Fibroblast of lung (primary cell): ENCODE data around the gene ELFN1. TPM values are rescaled to one million over a fixed set of nuclear protein-coding genes. Genes with fewer than 3 reads are reported as not detected.

Experiments
- DNase-seq, 2 donors: peaks; one replicate each; pipeline versions ENCODE4 v3.0.0 to v3.0.0-alpha.2; 2010; ENCODE audit warnings: low read depth in 2 of 2
- H2AFZ ChIP-seq: 2 replicates; pipeline ENCODE4 v1.5.1; 2012; ENCODE audit warnings: low read length, control low read depth, inconsistent platforms
- H3K27ac ChIP-seq: 2 replicates; pipeline ENCODE4 v1.5.1; 2011; ENCODE audit warnings: low read length, control low read depth; ENCODE audit not compliant: insufficient read depth
- H3K27me3 ChIP-seq: 2 replicates; pipeline ENCODE4 v1.5.1; 2011; ENCODE audit warnings: mild to moderate bottlenecking, low read length; ENCODE audit not compliant: control insufficient read depth, insufficient read depth
- H3K36me3 ChIP-seq: 2 replicates; pipeline ENCODE4 v1.5.1; 2011; ENCODE audit warnings: low read length; ENCODE audit not compliant: control insufficient read depth, insufficient read depth
- H3K4me1 ChIP-seq: 2 replicates; pipeline ENCODE4 v1.5.1; 2011; ENCODE audit warnings: low read length; ENCODE audit not compliant: control insufficient read depth, insufficient read depth; ENCODE audit errors: extremely low read depth
- H3K4me2 ChIP-seq: 2 replicates; pipeline ENCODE4 v1.5.1; 2011; ENCODE audit warnings: low read length, control low read depth; ENCODE audit not compliant: insufficient read depth; ENCODE audit errors: extremely low read depth
- H3K4me3 ChIP-seq, 4 experiments: fragments of 200-600 bp in 1 of 4; sonication (generic) in 1 of 4; replicated peaks in 1 of 4; 2 replicates each; pipeline ENCODE4 v1.5.1; 2011 to 2016; ENCODE audit warnings: low read length in 4 of 4, low read depth in 3 of 4, mild to moderate bottlenecking in 3 of 4, control low read depth in 2 of 4, inconsistent platforms in 1 of 4, mixed read lengths in 1 of 4; ENCODE audit not compliant: insufficient read depth in 1 of 4; ENCODE audit errors: control extremely low read depth in 1 of 4
- H3K79me2 ChIP-seq: 2 replicates; pipeline ENCODE4 v1.5.1; 2012; ENCODE audit warnings: mild to moderate bottlenecking, low read length, inconsistent platforms; ENCODE audit not compliant: control insufficient read depth, insufficient read depth
- H3K9ac ChIP-seq: 2 replicates; pipeline ENCODE4 v1.5.1; 2011; ENCODE audit warnings: mild to moderate bottlenecking, low read length, control low read depth; ENCODE audit not compliant: insufficient read depth
- H3K9me3 ChIP-seq: 2 replicates; pipeline ENCODE4 v1.5.1; 2012; ENCODE audit warnings: low read depth, low read length; ENCODE audit not compliant: control insufficient read depth, insufficient read depth
- H4K20me1 ChIP-seq: 2 replicates; pipeline ENCODE4 v1.5.1; 2011; ENCODE audit warnings: low read length; ENCODE audit not compliant: control insufficient read depth, insufficient read depth; ENCODE audit errors: extremely low read depth
- CTCF ChIP-seq, 2 donors: IDR thresholded peaks in 1 of 2; conservative IDR thresholded peaks in 1 of 2; 1 replicate in 1 of 2; 2 replicates in 1 of 2; pipeline ENCODE4 v1.5.1; 2011 to 2012; ENCODE audit warnings: low read length in 2 of 2, control low read depth in 1 of 2, inconsistent platforms in 1 of 2, low read depth in 1 of 2, mild to moderate bottlenecking in 1 of 2
- EZH2 ChIP-seq: IDR thresholded peaks from 2 replicates; pipeline ENCODE4 v1.5.1; 2012; ENCODE audit warnings: low read length, control low read depth, mild to moderate bottlenecking; ENCODE audit errors: missing control alignments
- polyA plus RNA-seq, 2 donors: library from polyadenylated mRNA; depleted of rRNA in 1 of 2; stranded (reverse) in 1 of 2; unstranded in 1 of 2; fragments of >200 nt; gene quantifications; 2 replicates each; pipeline ENCODE4 v1.2.1, GENCODE V29; 2011 to 2012; ENCODE audit warnings: missing spikeins in 1 of 2
- total RNA-seq: library from RNA; depleted of rRNA; stranded (reverse); fragments of >200 nt; gene quantifications from 2 replicates; pipeline ENCODE4 v1.2.1, GENCODE V29; 2014

Gene ELFN1
- total and polyA plus RNA-seq, 2 donors (not counting 1 experiment from before 2014, with no cell fraction given): 0.16 to 0.33 TPM

GRCh38 chr7:1729183-1729582 is 59.1 kb downstream of the ELFN1 start:
- no peak overlapping the region for H3K4me3 ChIP-seq
- no peaks in the 10 kb centered on the region for H4K20me1 ChIP-seq
- H2AFZ ChIP-seq: no peak overlapping the region
- H3K4me1 ChIP-seq: no peaks in the 10 kb centered on the region
- H3K9me3 ChIP-seq: no peaks in the 10 kb centered on the region
- no peak overlapping the region for H3K9ac ChIP-seq
- no peak overlapping the region for H3K4me2 ChIP-seq
- H3K36me3 ChIP-seq: no peaks in the 10 kb centered on the region
- H3K27ac ChIP-seq: no peak overlapping the region
- DNase-seq: no peak
- TF ChIP-seq CTCF (conservative IDR thresholded peaks at IDR 0.05 in 1 of 2, IDR thresholded peaks at IDR 0.05 in 1 of 2; ENCODE audit: low read depth in 1 of 2, low read length in 2 of 2) (no peak), EZH2 (no peak)
- H3K79me2 ChIP-seq: no peaks in the 10 kb centered on the region
- H3K27me3 ChIP-seq: peaks cover 6% of the 10 kb centered on the region

- H3K4me2 ChIP-seq: no peak overlapping the region
- H3K9ac ChIP-seq: no peak overlapping the region
- H3K79me2 ChIP-seq: no peaks in the 10 kb centered on the region
- H2AFZ ChIP-seq: no peak overlapping the region
- no peak for DNase-seq
- H3K27ac ChIP-seq: no peak overlapping the region
- H4K20me1 ChIP-seq: no peaks in the 10 kb centered on the region
- no peaks in the 10 kb centered on the region for H3K4me1 ChIP-seq
- H3K9me3 ChIP-seq: no peaks in the 10 kb centered on the region
- H3K4me3 ChIP-seq: no peak overlapping the region
- no peaks in the 10 kb centered on the region for H3K36me3 ChIP-seq
- peaks cover 6% of the 10 kb centered on the region for H3K27me3 ChIP-seq
- TF ChIP-seq EZH2 (no peak), CTCF (conservative IDR thresholded peaks at IDR 0.05 in 1 of 2, IDR thresholded peaks at IDR 0.05 in 1 of 2; ENCODE audit: low read depth in 1 of 2, low read length in 2 of 2) (no peak)
Observed at GRCh38 chr7:1729773-1730172, 59.7 kb downstream of the ELFN1 start.

- H3K9ac ChIP-seq: no peak overlapping the region
- H3K27ac ChIP-seq: no peak overlapping the region
- peaks cover 6% of the 10 kb centered on the region for H3K27me3 ChIP-seq
- no peak overlapping the region for H3K4me2 ChIP-seq
- no peaks in the 10 kb centered on the region for H3K4me1 ChIP-seq
- H4K20me1 ChIP-seq: no peaks in the 10 kb centered on the region
- H3K79me2 ChIP-seq: no peaks in the 10 kb centered on the region
- H2AFZ ChIP-seq: no peak overlapping the region
- H3K36me3 ChIP-seq: no peaks in the 10 kb centered on the region
- H3K4me3 ChIP-seq: no peak overlapping the region
- H3K9me3 ChIP-seq: no peaks in the 10 kb centered on the region
- TF ChIP-seq CTCF (conservative IDR thresholded peaks at IDR 0.05 in 1 of 2, IDR thresholded peaks at IDR 0.05 in 1 of 2; ENCODE audit: low read depth in 1 of 2, low read length in 2 of 2) (no peak), EZH2 (no peak)
- no peak for DNase-seq
Observed at GRCh38 chr7:1732072-1732471, 62.0 kb downstream of the ELFN1 start.
